Neural crest cell (in vitro differentiated cells): ENCODE results near the gene KIAA1217. TPM values are rescaled to one million over a fixed set of nuclear protein-coding genes. Genes with fewer than 3 reads are reported as not detected.

Experiments
- DNase-seq: peaks from one replicate; pipeline ENCODE4 v3.0.0; 2021; ENCODE audit warnings: low read depth, mixed read lengths, low spot score
- H3K27ac Mint-ChIP-seq: one replicate; pipeline ENCODE4 v1.8.0; 2021; ENCODE audit warnings: mild to moderate bottlenecking, mixed read lengths; ENCODE audit not compliant: unreplicated experiment
- H3K27me3 Mint-ChIP-seq: 2 replicates; pipeline ENCODE4 v1.8.0; 2021; ENCODE audit warnings: low read depth, mild to moderate bottlenecking, mixed read lengths
- H3K36me3 Mint-ChIP-seq: 2 replicates; pipeline ENCODE4 v1.8.0; 2021; ENCODE audit warnings: low read depth, mild to moderate bottlenecking, mixed read lengths
- H3K4me1 Mint-ChIP-seq: 2 replicates; pipeline ENCODE4 v1.8.0; 2021; ENCODE audit warnings: mixed read lengths
- H3K4me3 Mint-ChIP-seq: one replicate; pipeline ENCODE4 v1.8.0; 2021; ENCODE audit warnings: mild to moderate bottlenecking, mixed read lengths
- H3K9me3 Mint-ChIP-seq: 2 replicates; pipeline ENCODE4 v1.8.0; 2021; ENCODE audit warnings: mixed read lengths
- total RNA-seq: library from RNA; stranded (reverse); gene quantifications from 2 replicates; pipeline ENCODE4 v1.2.1, GENCODE V29; 2021
- TF ChIP-seq, protein P1 (sequence below): fragments of 200-600 bp; sonication (generic); conservative IDR thresholded peaks from 2 replicates; pipeline ENCODE4 v1.5.0; 2021; ENCODE audit warnings: antibody characterized with exemption, mild to moderate bottlenecking

KIAA1217 gene
- total RNA-seq, 1 donor from 2014 or later: 10.5 TPM

DNA sequence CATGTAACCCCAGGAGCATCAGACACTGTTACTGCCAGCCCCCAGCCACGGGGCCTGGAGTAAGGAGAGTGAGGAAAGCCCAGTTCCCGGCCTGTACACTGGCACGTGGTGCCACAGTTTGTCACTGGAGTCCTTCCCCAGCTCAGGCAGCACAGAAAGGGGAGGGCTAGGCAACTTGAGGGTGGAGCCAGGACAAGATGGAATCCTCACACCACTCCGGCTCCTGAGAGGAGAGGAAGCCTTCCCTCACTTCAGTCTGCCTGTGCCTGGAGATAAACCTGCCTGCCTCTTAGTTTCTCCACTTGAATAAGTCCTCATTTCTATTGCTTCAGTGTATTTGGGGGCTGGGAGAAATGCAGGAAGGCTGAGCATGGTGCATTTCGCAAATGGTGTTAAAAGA lies 176.0 kb downstream of the KIAA1217 start:
- H3K27ac Mint-ChIP-seq: no peak overlapping the region
- H3K4me3 Mint-ChIP-seq: no peak overlapping the region
- H3K27me3 Mint-ChIP-seq: no peaks in the 10 kb centered on the region
- no peak for DNase-seq
- peaks cover 11% of the 10 kb centered on the region for H3K4me1 Mint-ChIP-seq
- peaks cover 5% of the 10 kb centered on the region for H3K36me3 Mint-ChIP-seq
- no peaks in the 10 kb centered on the region for H3K9me3 Mint-ChIP-seq
- TF ChIP-seq, protein P1, sequence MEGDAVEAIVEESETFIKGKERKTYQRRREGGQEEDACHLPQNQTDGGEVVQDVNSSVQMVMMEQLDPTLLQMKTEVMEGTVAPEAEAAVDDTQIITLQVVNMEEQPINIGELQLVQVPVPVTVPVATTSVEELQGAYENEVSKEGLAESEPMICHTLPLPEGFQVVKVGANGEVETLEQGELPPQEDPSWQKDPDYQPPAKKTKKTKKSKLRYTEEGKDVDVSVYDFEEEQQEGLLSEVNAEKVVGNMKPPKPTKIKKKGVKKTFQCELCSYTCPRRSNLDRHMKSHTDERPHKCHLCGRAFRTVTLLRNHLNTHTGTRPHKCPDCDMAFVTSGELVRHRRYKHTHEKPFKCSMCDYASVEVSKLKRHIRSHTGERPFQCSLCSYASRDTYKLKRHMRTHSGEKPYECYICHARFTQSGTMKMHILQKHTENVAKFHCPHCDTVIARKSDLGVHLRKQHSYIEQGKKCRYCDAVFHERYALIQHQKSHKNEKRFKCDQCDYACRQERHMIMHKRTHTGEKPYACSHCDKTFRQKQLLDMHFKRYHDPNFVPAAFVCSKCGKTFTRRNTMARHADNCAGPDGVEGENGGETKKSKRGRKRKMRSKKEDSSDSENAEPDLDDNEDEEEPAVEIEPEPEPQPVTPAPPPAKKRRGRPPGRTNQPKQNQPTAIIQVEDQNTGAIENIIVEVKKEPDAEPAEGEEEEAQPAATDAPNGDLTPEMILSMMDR: no peak

DNA sequence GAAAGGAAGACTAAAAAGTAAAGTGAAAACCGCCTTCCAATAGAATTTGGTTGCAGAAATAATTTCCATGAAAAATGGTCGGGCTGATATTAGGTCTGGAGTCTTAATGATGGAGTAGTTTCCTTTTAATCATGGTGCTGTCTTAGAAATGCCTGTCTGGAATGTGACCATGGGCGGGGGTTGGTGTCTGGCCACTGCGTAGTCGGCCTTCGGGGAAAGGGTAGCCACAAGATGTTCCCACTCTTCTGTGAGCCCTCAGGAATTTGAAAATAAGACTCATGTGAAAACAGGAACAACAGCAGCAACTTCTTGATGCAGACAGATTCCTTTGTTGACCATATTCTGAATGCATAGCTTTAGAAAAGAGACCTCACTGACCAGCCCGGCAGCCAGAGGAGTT lies 176.8 kb downstream of the KIAA1217 start:
- H3K4me3 Mint-ChIP-seq: no peak overlapping the region
- H3K4me1 Mint-ChIP-seq: peaks cover 11% of the 10 kb centered on the region
- no peak for DNase-seq
- no peaks in the 10 kb centered on the region for H3K9me3 Mint-ChIP-seq
- no peaks in the 10 kb centered on the region for H3K27me3 Mint-ChIP-seq
- peaks cover 5% of the 10 kb centered on the region for H3K36me3 Mint-ChIP-seq
- TF ChIP-seq, protein P1: no peak
- H3K27ac Mint-ChIP-seq: no peak overlapping the region

GRCh38 chr10:24390146-24390700 lies 181.3 kb downstream of the KIAA1217 start:
- no peak overlapping the region for H3K27ac Mint-ChIP-seq
- H3K4me3 Mint-ChIP-seq: no peak overlapping the region
- H3K4me1 Mint-ChIP-seq: peaks cover 11% of the 10 kb centered on the region
- DNase-seq: no peak
- no peaks in the 10 kb centered on the region for H3K27me3 Mint-ChIP-seq
- H3K9me3 Mint-ChIP-seq: no peaks in the 10 kb centered on the region
- TF ChIP-seq, protein P1: no peak
- peaks cover 5% of the 10 kb centered on the region for H3K36me3 Mint-ChIP-seq

DNA sequence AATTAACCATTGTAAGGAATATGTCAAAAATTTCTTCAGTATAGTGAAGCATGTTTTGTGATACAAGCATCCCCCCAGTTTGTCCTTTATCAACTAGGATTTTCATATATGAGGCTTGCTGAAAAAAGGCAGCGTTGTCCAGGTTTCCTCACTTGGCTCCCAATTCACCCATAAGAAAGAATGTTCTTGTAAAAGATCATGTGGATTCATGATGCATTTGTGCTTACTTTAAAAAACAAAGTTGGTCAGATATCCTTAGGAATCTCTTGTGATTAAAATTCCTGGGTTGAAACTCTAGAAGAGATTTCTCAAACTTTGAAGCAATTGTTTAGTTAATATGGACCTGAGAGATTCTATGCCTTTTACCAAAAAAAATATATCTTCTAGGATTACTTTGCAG lies 181.8 kb downstream of the KIAA1217 start:
- Mint-ChIP-seq H3K4me3 (no peak overlapping the region), H3K4me1 (peaks cover 6% of the 10 kb centered on the region), H3K27me3 (no peaks in the 10 kb centered on the region), H3K27ac (no peak overlapping the region), H3K9me3 (no peaks in the 10 kb centered on the region), H3K36me3 (peaks cover 5% of the 10 kb centered on the region)
- no peak for DNase-seq
- TF ChIP-seq, protein P1: no peak

- Mint-ChIP-seq H3K36me3 (peaks cover 5% of the 10 kb centered on the region), H3K4me1 (no peaks in the 10 kb centered on the region), H3K4me3 (no peak overlapping the region), H3K27me3 (no peaks in the 10 kb centered on the region), H3K9me3 (no peaks in the 10 kb centered on the region), H3K27ac (no peak overlapping the region)
- no peak for DNase-seq
- TF ChIP-seq, protein P1: no peak
Observed at GRCh38 chr10:24393201-24393600, 184.3 kb downstream of the KIAA1217 start.
